Measurements from ENCODE around the gene KLHL21. TPM values are rescaled to one million over a fixed set of nuclear protein-coding genes. Genes with fewer than 3 reads are reported as not detected.
"Not testable (repeated sequence)": the region's sequence is repeated elsewhere in the genome, so short reads cannot be mapped to it uniquely, and the experiment has no call there.

Gene KLHL21
- total RNA-seq, 2 donors from 2014 or later: 22.9 to 38.9 TPM

DNA sequence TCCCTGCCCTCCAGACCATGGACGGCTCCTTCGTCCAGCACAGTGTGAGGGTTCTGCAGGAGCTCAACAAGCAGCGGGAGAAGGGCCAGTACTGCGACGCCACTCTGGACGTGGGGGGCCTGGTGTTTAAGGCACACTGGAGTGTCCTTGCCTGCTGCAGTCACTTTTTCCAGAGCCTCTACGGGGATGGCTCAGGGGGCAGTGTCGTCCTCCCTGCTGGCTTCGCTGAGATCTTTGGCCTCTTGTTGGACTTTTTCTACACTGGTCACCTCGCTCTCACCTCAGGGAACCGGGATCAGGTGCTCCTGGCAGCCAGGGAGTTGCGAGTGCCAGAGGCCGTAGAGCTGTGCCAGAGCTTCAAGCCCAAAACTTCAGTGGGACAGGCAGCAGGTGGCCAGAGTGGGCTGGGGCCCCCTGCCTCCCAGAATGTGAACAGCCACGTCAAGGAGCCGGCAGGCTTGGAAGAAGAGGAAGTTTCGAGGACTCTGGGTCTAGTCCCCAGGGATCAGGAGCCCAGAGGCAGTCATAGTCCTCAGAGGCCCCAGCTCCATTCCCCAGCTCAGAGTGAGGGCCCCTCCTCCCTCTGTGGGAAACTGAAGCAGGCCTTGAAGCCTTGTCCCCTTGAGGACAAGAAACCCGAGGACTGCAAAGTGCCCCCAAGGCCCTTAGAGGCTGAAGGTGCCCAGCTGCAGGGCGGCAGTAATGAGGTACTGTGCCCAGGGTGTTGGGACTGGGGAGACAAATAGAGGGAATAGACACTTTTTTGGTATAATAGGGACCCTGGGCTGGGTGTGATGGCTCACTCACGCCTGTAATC, 21.9 kb downstream of the KLHL21 start:
- Mint-ChIP-seq H3K36me3 (peaks cover 9 to 13% of the 10 kb centered on the region in 2 donors), H3K9me3 (no peaks in the 10 kb centered on the region), H3K27ac (peak overlapping the region; percentile 94)
- ATAC-seq (no peak), DNase-seq (ENCODE audit: low spot score in 2 of 2) (no peak)

DNA sequence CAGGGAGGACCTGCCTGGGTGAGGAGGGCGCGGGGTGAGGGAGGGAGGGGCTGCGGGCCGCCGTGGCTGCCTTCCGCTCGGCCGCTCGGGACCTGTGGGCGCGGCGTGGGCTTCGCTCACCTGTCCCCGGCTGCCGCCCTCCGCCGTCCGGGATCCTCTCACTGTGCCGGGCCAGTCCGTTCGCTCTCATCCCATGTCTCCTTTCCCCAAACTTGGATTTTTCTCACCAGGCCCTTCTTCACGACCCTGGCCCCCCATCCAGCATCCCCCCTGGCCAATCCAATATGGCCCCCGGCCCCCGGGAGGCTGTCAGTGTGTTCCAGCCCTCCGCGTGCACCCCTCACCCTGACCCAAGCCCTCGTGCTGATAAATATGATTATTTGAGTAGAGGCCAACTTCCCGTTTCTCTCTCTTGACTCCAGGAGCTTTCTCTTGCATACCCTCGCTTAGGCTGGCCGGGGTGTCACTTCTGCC, 22.5 kb downstream of the KLHL21 start:
- peaks cover 9 to 13% of the 10 kb centered on the region in 2 donors for H3K36me3 Mint-ChIP-seq
- ATAC-seq (peak in 1 of 2 donors; percentile 49), DNase-seq (ENCODE audit: low spot score in 2 of 2) (no peak)
- H3K9me3 Mint-ChIP-seq: no peaks in the 10 kb centered on the region
- H3K27ac Mint-ChIP-seq: peak overlapping the region; percentile 94 to 96

DNA sequence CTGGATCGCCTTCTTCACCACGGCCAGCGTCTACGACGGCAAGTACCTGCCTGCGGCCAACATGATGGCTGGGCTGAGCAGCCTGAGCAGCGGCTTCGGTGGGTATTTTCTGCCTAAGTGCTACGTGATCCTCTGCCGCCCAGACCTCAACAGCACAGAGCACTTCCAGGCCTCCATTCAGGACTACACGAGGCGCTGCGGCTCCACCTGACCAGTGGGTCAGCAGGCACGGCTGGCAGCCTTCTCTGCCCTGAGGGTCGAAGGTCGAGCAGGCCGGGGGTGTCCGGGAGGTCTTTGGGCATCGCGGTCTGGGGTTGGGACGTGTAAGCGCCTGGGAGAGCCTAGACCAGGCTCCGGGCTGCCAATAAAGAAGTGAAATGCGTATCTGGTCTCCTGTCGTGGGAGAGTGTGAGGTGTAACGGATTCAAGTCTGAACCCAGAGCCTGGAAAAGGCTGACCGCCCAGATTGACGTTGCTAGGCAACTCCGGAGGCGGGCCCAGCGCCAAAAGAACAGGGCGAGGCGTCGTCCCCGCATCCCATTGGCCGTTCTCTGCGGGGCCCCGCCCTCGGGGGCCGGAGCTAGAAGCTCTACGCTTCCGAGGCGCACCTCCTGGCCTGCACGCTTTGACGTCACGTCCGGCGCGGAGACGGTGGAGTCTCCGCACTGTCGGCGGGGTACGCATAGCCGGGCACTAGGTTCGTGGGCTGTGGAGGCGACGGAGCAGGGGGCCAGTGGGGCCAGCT, 23.1 kb downstream of the KLHL21 start, which contains the start of gene ZBTB48:
Gene ZBTB48, plus strand, starts transcription at position 621 of the 745 bp plus-strand sequence. CDS start 616 bp downstream, outside the sequence.
- Mint-ChIP-seq H3K27ac (peak within 1 kb of the TSS; percentile 94 to 96), H3K36me3 (peaks cover 9 to 13% of the 10 kb centered on the region in 2 donors), H3K9me3 (no peaks in the 10 kb centered on the region)
- DNase-seq (ENCODE audit: low spot score in 2 of 2): peak; percentile 97 to 98
- peak; percentile 99 for ATAC-seq

DNA sequence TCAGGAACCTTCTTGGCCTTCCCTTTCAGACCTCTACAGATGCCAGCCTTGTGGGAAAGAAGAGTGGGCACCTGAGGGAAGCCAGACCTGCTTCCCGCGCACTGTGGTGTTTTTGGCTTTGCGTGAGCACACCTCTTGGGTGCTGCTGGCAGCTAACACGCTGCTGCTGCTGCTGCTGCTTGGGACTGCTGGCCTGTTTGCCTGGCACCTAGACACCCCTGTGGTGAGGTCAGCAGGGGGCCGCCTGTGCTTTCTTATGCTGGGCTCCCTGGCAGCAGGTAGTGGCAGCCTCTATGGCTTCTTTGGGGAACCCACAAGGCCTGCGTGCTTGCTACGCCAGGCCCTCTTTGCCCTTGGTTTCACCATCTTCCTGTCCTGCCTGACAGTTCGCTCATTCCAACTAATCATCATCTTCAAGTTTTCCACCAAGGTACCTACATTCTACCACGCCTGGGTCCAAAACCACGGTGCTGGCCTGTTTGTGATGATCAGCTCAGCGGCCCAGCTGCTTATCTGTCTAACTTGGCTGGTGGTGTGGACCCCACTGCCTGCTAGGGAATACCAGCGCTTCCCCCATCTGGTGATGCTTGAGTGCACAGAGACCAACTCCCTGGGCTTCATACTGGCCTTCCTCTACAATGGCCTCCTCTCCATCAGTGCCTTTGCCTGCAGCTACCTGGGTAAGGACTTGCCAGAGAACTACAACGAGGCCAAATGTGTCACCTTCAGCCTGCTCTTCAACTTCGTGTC, 23.9 kb downstream of the KLHL21 start:
- Mint-ChIP-seq H3K9me3 (no peaks in the 10 kb centered on the region), H3K36me3 (peaks cover 9 to 13% of the 10 kb centered on the region in 2 donors), H3K27ac (peak overlapping the region; percentile 94 to 96)
- DNase-seq (ENCODE audit: low spot score in 2 of 2): no peak
- ATAC-seq: no peak

DNA sequence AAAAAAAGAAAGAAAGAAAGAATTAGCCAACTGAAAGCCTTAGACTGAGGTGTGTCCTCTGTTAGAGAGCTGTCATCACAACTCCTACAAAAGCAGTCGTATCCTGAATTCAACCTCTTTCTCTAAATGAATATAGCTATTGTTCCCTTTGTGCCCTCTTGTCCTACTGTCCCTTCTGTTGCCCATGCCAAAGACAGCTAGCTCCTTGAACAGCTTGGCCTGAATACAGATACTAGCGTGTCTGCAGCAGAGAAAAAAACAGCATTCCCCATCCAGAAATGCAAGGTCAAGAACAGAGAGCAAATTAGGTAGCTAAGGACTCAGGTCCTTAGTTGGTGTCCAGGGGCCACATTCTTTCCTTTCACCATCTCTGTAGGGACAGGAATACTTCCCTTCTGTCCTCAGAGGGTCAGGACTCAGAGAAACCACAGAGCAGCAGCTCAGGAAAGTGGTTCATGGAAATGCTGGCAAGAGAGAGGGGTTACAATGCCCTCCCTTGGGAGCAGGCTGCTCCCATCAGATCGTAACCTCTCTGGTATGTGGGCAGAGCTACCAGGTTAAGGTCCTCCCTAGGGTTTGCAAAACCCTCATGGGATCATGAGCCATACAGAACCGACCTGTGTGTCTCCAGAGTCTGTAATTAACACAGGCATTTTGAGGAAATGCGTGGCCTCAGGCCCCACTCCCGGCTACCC, 24.7 kb downstream of the KLHL21 start:
- no peak for DNase-seq (ENCODE audit: low spot score in 2 of 2)
- peaks cover 9 to 13% of the 10 kb centered on the region in 2 donors for H3K36me3 Mint-ChIP-seq
- no peak overlapping the region for H3K27ac Mint-ChIP-seq
- no peak for ATAC-seq
- no peaks in the 10 kb centered on the region for H3K9me3 Mint-ChIP-seq

DNA sequence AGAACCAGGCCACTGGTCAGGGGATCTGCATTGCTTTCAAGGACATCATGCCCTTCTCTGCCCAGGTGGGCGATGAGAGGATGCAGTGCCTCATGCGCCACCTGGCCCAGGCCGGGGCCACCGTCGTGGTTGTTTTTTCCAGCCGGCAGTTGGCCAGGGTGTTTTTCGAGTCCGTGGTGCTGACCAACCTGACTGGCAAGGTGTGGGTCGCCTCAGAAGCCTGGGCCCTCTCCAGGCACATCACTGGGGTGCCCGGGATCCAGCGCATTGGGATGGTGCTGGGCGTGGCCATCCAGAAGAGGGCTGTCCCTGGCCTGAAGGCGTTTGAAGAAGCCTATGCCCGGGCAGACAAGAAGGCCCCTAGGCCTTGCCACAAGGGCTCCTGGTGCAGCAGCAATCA, 27.9 kb downstream of the KLHL21 start:
- Mint-ChIP-seq H3K9me3 (peaks cover 0 to 5% of the 10 kb centered on the region in 2 donors), H3K36me3 (peaks cover 0 to 2% of the 10 kb centered on the region in 2 donors), H3K27ac (no peak overlapping the region)
- ATAC-seq (no peak), DNase-seq (ENCODE audit: low spot score in 2 of 2) (no peak)

DNA sequence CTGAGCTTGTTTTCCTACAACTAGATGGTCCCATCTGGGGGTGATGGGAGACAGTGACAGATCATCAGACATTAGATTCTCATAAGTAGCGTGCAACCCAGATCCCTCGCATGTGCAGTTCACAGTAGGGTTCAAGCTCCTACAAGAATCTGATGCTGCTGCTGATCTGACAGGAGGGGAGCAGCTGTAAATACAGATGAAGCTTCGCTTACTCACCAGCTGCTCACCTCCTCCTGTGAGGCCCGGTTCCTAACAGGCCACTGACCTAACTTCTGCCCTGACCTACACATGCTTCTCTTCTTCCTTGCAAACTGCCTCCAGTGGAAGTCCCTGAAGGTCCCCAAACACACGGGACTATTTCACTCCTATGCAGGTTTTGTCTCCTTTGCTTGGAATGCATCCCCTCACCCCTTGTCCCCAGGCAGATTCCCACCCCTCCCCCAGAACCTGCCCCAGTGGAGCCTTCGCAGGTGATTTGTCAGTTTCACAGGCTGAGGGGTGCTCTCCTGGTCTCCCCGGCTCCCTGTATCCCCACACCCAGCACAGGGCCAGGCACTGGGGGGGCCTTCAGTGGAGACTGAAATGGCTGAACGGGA, 28.5 kb downstream of the KLHL21 start:
- peaks cover 0 to 5% of the 10 kb centered on the region in 2 donors for H3K9me3 Mint-ChIP-seq
- no peak overlapping the region for H3K27ac Mint-ChIP-seq
- ATAC-seq (no peak), DNase-seq (ENCODE audit: low spot score in 2 of 2) (no peak)
- H3K36me3 Mint-ChIP-seq: no peaks in the 10 kb centered on the region

DNA sequence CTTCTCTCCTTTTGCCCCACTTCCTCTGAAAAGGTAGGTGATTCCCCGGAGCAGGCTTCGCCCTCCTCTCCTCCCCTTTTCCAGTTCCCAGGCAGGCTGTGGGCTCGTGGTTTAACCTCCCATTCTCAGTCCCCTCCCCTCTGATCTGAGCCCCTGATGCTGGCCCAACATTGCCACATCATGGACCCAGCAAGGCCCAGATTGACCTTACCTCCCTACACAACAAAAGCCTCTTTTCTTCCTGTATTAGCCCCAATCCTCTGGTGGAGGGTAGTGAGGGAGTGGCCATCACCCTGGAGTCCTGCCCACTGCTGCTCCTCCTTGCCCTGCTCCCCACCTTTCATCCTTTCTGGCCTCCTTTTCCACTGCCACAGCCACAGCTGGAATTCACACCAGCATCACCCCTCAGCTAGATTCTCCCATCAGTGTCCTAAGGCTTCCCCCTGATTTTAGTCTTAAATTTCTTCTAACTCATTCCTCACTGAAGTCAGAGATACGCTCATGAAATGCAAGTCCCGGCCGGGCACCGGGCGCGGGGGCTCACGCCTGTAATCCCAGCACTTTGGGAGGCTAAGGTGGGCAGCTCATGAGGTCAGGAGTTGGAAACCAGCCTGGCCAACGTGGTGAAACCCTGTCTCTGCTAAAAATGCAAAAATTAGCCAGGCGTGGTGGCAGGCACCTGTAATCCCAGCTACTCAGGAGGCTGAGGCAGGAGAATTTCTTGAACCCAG, 29.9 kb downstream of the KLHL21 start:
- Mint-ChIP-seq H3K27ac (peak overlapping the region; percentile 19 to 64), H3K9me3 (peaks cover 0 to 5% of the 10 kb centered on the region in 2 donors), H3K36me3 (no peaks in the 10 kb centered on the region)
- ATAC-seq (no peak), DNase-seq (ENCODE audit: low spot score in 2 of 2) (no peak)

DNA sequence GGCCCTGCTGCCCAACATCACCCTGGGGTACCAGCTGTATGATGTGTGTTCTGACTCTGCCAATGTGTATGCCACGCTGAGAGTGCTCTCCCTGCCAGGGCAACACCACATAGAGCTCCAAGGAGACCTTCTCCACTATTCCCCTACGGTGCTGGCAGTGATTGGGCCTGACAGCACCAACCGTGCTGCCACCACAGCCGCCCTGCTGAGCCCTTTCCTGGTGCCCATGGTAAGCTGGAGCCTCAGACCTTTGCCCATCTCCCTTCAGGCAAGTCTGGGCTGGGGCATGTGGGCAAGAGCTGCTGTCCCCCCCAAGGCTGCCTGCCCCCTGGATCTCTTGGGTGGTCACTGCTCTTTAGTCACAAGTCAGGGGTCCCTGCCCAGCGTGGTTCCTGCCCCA, 31.7 kb downstream of the KLHL21 start:
- no peak for DNase-seq (ENCODE audit: low spot score in 2 of 2)
- no peak overlapping the region for H3K27ac Mint-ChIP-seq
- no peaks in the 10 kb centered on the region for H3K36me3 Mint-ChIP-seq
- H3K9me3 Mint-ChIP-seq: peaks cover 0 to 5% of the 10 kb centered on the region in 2 donors
- no peak for ATAC-seq

DNA sequence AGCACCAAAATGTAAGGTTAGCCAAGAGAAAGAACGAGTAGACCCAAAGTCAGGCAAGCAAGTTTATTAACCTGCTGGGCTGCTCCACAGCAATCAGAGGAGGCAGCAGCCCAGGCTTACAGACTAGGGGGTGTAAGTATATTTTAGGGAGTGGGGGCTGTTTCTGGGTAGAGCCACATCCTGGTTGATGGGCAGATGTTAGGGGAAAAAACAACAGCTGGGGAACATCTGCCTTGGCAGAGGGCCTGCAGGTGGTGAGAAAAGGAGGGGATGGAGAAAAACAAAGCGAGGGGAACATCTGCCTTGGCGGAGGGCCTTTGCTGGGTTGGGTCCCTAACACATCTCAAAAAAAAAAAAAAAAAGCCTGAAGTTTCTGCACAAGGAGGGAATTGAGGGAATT, 32.6 kb downstream of the KLHL21 start:
- H3K36me3 Mint-ChIP-seq: no peaks in the 10 kb centered on the region
- no peak for ATAC-seq
- no peak for DNase-seq (ENCODE audit: low spot score in 2 of 2)
- H3K27ac Mint-ChIP-seq: no peak overlapping the region
- H3K9me3 Mint-ChIP-seq: peaks cover 0 to 5% of the 10 kb centered on the region in 2 donors

DNA sequence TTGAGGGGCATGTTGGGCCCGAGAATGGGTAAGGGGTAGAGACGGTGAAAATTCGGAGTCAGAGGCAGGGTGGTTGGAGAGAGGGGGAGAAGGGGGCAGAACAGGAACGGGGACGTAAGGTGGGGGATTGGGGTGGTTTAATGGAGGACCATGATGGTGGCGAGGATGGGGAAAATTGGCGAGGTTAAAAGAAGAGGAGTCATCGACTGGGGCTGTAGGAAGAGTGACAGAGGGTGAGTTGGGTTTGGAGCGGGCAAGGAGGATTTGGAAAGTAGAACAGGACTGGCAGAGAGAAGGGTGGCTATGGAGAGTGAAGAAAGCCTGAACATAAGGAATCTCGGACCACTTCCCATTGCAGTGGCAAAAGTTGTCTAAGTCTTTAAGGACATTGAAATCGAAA, 33.6 kb downstream of the KLHL21 start:
- ATAC-seq (no peak), DNase-seq (ENCODE audit: low spot score in 2 of 2) (no peak)
- Mint-ChIP-seq H3K27ac (no peak overlapping the region), H3K36me3 (no peaks in the 10 kb centered on the region), H3K9me3 (peaks cover 0 to 5% of the 10 kb centered on the region in 2 donors)

DNA sequence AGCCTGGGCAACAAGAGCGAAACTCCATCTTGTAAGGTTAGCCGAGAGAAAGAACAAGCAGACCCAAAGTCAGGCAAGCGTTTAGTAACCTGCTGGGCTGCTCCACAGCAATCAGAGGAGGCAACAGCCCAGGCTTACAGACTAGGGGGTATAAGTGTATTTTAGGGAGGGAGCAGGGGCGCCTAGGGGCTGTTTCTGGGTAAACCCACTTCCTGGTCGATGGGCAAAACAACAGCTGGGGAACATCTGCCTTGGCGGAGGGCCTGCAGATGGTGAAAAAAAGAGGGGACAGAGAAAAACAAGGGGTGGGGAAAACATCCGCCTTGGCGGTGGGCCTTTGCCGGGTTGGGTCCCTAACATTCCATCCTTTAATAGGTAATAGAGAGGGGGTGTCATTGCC, 42.4 kb downstream of the KLHL21 start:
- Mint-ChIP-seq H3K36me3 (no peaks in the 10 kb centered on the region), H3K27ac (peak overlapping the region in 1 of 2 donors; percentile 57), H3K9me3 (no peaks in the 10 kb centered on the region)
- no peak for ATAC-seq
- no peak for DNase-seq (ENCODE audit: low spot score in 2 of 2)

DNA sequence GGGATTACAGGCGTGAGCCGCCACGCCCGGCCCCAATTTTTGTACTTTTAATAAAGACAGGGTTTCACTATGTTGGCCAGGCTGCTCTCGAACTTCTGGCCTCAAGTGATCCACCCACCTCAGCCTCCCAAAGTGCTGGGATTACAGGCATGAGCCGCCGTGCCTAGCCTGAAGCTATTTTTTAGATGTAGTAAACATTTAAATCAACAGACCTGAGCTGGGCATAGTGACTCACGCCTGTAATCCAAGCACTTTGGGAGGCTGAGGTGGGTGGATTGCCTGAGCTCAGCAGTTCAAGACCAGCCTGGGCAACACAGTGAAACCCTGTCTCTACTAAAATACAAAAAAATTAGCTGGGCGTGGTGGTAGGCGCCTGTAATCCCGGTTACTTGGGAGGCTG, 43.5 kb downstream of the KLHL21 start:
- H3K9me3 Mint-ChIP-seq; H3K36me3 Mint-ChIP-seq; ATAC-seq; DNase-seq (ENCODE audit: low spot score in 2 of 2); H3K27ac Mint-ChIP-seq: not testable (repeated sequence)

DNA sequence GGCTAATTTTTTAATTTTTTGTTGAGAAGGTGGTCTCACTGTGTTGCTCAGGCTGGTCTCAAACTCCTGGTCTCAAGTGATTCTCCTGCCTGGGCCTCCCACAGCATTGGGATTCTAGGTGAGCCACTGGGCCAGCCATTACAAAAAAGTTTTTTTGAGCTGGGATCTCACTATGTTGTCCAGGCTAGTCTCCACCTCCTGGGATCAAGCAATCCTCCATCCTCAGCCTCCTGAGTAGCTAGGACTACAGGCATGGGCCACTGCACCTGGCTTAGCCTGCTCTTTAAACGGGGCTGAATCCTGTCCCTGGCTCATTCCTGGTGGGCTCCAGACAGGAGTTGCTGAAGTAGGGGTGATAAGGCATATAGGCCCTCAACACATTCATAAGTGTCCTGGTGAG, 45.1 kb downstream of the KLHL21 start:
- Mint-ChIP-seq H3K36me3 (no peaks in the 10 kb centered on the region), H3K9me3 (no peaks in the 10 kb centered on the region), H3K27ac (no peak overlapping the region)
- ATAC-seq (no peak), DNase-seq (ENCODE audit: low spot score in 2 of 2) (no peak)

Measured in activated naive CD4-positive, alpha-beta T cell treated with anti-CD3 and anti-CD28 coated beads, Interleukin-2, amount 50 U/mL, for 72 hours (primary cell).